HG03280 (cell line): ENCODE measurements around the gene SLC23A2.
"Not testable (repeated sequence)": the region's sequence is repeated elsewhere in the genome, so short reads cannot be mapped to it uniquely, and the experiment has no call there.

Source experiments
- ATAC-seq: cut with Tn5 transposase; IDR thresholded peaks from one replicate; pipeline ENCODE4 v1.9.1; 2021; ENCODE audit warnings: mild to moderate bottlenecking, moderate library complexity; ENCODE audit not compliant: unreplicated experiment

SLC23A2 gene

DNA sequence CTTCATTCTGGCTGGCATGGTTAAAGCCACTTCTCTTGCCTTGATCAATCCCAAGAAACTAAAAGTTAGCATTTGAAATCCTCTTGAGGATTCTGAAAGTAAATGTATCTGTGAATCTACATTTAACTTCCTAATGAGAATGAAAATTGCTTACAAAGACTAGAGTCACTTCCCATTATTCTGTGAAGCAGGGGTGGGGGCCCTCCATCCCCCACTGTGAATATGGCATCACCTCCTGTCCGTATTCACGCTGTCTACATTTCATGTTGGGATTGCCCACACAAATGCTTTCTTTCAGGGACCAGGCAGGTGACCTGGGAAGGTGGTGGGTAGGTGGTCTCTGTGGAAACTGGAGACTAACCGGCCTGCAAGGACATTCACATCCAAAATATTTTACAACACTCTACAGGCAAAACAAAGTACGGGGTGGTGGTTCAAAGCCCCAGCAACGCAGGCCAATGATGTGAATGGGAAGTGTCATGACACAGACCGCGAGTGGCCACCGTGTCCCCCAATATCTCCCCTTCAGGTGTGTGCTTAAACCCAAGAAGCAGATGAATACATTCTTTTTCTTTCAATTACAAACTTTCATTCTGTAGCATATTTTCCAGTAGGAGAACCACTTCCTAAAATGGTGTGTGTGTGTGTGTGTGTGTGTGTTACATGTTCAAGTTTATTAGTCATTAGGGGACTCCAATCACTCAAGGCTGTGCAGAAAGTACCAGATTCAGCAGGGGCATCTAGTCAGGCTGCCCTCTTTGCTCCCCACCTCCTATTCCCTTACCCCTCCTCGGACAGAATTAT, 147.4 kb downstream of the SLC23A2 start:
- no peak for ATAC-seq

DNA sequence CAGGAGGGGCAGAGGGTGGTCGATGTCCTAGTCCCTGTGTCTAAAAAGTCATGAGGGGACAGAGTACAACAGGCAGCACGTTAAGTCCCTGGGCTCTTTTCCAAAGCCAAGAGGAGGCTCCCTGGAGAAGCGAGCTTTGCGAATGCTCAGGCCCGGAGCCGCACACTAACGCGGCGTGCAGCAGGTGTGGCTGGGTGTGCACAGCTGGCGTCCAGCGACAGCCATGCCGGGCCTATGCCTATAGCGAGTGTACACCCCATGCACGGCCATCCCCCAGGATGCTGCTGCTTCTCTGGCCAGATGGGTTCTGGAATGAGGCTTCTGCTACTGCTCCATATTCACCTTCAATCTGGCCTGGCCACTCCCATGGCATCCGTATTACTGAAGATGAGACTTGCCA, 148.3 kb downstream of the SLC23A2 start:
- no peak for ATAC-seq

DNA sequence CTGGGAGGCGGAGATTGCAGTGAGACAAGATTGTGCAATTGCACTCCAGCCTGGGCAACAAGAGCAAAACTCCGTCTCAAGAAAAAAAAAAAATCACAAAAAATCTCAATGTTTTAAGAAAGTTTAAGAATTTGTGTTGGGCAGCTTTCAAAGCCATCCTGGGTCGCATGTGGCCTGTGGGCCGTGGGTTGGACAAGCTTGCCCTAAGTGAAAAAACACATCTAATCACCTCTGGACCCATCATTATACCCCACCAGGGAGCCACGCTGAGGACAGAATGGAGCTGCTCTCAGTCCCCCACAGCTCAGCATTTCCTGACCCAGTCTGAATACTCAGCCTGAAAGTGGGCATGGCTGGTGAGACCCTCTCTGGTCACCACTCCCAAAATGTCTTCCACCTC, 150.3 kb downstream of the SLC23A2 start:
- no peak for ATAC-seq

DNA sequence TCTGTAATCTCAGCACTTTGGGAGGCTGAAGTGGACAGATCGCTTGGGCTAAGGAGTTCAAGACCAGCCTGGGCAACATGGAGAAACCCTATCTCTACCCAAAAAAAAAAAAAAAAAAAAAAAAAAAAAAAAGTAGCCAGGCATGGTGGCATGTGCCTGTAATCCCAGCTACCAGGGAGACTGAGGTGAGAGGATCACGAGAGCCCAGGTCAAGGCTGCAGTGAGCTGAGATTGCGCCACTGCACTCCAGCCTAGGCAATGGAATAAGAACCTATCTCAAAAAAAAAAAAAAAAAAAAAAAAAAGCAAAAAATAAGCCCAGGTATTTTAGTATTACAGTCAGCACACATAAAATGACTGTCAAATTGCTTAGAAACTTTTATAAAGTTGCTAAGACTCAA, 152.5 kb downstream of the SLC23A2 start:
- not testable (repeated sequence) for ATAC-seq

DNA sequence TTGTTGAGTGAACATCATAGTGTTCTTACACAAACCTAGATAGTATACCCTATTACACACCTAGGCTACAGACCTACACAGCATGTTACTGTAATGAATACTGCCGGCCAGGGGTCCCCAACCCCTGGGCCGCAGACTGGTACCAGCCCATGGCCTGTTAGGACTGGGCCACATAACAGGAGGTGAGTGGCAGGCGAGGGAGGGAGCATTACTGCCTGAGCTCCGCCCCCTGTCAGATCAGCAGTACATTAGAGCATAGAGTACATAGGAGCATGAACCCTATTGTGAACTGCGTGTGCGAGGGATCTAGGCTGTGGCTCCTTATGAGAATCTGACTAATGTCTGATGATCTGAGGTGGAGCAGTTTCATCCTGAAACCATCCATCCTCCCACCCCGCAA, 153.3 kb downstream of the SLC23A2 start:
- no peak for ATAC-seq

DNA sequence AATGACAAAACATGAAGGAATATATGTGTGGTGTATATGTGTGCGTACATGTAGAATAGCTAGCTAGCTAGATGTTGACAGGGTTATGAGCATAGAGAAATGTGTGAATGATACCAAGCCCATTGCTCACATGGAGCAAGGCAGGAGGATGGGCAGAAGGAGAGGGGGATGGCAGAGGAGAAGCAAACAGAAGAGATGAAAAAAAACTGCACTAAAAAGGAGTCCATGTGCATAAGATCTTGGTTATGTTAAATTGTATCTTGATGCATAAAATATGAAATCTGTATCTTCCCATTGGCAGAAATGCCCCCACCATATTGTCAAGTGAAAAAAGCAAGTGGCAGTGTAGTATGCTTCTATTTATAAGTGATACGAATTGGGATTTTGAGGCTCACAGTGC, 154.5 kb downstream of the SLC23A2 start:
- no peak for ATAC-seq

DNA sequence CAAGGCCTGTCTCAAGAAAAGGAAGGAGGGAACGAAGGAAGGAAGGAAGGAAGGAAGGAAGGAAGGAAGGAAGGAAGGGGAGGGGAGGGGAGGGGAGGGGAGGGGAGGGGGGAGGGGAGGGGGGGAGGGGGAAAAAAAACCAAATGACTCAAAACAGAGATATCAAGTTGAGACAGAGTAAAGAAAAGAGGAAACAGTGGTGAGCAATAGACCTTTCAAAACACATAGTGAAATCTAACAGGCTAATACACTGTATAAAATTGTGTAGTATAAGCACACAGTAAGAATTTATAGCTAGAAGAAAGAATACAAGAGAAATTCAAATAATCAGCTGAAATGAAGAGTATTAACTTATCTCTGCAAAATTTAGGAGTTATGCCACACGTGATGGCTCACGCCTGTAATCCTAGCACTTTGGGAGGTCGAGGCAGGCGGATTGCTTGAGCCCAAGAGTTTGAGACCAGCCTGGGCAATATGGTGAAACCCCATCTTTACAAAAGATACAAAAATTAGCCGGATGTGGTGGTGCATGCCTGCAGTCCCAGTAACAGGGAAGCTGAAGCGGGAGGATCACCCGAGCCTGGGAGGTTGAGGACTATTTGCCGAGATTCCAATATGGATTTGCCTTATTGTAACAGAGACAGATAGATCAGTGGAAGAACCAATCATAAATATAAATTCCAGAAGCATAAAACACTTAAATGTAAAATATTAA, 156.4 kb downstream of the SLC23A2 start:
- no peak for ATAC-seq

DNA sequence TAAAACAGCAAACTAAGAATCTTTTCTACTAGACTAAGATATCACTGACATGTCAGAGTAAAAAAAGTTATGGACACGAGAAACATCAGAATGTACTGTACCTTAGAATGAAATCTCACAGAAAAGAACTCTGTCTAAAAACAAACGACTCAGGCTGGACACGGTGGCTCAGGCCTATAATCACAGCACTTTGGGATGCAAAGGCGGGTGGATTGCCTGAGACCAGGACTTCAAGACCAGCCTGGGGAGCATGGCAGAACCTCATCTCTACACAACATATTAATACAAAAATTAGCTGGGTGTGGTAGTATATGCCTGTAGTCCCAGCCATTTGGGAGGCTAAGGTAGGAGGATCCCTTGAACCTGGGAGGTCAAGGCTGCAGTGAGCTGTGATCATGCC, 157.0 kb downstream of the SLC23A2 start:
- no peak for ATAC-seq

DNA sequence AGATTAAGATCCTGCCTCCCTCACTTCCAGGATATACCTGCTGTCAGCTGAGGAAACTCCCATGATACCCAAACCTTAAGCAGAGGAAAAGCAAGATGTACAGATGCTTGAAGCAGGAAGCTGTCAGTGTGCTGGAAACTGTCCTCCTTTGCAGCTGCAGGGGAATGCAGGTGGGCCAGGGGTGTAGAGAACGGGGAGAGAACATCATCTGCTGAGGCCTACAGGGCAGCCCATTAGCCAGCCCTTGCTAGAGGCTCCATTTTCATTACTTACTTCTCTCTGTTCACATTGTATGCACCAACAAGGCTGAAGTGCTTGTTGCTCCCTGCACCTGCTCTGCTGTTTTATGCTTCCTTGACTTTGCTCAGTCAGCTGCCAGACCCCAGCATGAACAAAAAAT, 160.5 kb downstream of the SLC23A2 start:
- ATAC-seq, result no peak

DNA sequence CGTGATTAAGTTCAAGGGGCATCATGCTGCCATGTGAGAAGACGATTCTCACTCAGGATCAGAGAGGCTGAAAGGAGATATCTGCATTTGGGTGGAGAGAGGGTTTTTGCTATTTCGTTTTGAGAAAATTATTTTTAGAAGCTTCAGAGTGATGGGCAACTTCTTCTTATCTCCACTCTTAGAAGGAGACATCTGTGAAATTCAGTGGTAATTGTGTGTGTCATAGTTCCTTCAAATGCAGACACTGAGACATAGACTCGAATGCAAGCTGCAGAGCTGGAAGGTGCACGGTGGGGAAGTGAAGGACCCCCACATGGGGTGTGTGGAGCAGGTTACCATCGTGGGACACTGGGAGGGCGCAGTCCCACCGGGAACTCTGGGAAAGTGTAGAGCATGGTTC, 162.8 kb downstream of the SLC23A2 start:
- no peak for ATAC-seq

DNA sequence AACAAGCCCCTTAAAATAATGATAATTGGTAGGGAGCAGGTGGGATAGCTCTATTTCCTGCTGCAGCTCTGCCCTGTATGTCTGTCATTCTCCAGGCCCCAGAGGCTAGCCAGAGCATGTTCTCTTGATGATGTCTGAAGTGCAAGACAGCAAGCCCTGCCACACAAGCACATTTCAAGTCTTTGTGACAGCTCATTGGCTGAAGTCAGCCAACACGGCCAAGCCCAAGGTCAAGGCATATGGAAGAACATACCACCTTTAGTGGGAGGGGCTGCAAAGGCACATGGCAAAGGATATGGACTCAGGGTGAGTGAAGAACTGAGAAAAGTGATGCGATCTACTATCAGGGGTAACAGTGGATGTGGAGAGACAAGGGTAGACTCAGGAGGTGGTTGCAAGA, 163.6 kb downstream of the SLC23A2 start:
- ATAC-seq, result no peak

DNA sequence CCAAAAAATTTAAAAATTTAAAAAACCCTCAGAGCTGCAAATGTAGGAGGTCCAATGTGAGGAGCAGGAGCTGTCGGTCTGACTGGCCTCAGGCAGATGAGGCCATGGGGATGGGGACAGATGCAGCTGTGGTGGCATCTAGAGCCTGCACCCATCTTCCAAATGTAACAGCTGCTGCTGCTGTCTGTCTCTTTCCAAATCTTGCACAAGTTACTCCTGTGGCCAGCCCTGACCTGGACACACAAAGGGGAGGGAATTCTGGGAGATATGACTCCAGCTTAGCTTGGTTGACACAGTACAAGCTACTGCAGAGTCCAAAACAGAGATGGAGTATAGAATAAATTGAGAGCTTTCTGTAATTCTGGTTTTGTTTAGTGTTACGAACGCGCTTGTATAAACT, 164.4 kb downstream of the SLC23A2 start:
- ATAC-seq, result no peak

DNA sequence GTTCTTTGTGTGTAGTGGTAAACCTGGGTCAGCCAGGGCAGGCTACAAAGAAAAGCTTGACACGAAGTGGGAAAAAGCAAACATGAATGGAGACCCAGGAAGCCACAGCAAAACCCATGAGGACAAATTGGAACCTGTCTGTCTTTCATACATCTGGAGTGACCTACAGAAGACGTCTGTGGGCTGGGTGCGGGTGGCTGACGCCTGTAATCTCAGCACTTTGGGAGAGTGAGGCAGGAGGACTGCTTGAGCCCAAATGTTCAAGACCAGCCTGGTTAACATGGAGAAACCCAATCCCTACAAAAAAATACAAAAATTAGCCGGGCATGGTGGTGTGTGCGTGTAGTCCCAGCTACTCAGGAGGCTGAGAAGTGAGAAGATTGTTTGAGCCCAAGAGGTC, 164.8 kb downstream of the SLC23A2 start:
- no peak for ATAC-seq

DNA sequence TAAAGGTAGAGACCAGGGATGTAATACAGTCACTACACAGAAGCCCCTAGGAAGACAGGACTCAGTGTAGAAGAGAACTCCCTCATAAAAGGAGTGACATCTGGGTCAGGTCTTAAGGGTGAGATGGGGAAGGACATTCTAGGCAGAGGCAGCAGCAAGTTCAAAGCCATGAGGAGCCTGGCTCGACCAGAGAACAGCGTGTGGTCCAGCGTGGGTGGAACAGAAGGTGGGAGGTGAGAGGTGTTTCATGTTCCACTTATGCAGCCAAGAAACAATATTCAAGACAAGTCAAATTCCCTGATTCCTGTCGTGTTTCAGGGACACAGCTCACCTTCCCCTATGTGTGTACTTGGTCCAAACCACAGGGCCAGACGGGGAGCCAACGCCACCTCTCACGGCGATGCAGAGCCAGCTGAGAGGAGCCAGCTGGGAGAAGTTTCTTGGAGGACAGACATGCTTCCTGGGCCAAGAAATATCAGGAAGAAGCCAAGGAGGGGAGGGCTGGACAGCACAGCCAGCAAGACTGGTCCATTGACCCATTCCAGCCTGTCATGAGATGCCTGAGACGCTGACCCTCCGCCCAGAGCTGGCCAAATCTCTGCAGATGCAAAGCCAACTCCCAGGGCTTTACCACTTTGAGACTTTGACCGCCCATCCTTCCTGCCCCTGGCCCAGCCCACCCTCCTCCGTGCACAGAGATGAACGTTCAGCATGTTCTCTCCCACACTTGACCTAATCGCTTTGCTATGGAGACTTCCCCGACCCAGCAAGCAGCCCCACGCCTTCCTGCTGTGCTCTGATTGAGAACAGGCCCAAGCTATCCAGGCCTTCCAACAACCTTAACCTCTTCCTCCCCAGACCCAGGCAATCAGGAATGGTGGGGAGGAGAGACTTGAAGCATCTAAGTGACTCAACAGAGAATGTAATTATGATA, 165.8 kb downstream of the SLC23A2 start:
- ATAC-seq, result no peak

DNA sequence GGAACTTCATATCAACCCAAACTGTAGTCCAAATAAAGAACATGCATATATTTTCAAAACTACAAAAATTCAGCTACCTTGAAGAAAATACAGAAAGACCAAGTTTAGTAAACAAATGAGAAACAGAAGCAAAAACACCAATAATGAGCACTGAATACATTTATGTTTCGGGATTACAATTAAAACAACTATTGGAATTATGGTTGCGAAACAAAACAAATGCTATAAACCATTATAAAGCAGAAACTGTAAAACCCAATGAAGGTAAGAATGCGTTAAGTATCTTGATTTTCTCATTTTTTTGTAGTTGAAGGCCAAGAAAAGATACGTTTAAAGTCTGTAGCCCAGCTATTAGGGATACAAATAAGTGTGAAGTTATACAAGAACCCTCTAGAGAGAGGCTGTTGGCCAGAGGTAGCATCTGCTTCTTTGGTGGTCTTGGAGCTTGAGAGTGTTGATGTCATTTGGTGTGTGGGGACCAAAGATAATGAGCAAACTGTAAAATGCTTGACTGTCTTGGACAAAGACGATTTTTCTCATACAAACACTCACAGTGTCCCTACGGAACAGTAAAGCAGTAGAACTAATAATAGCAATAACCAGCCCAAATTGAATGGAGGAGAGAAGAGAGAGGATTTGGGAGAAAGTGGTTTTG, 168.1 kb downstream of the SLC23A2 start:
- ATAC-seq, result no peak

DNA sequence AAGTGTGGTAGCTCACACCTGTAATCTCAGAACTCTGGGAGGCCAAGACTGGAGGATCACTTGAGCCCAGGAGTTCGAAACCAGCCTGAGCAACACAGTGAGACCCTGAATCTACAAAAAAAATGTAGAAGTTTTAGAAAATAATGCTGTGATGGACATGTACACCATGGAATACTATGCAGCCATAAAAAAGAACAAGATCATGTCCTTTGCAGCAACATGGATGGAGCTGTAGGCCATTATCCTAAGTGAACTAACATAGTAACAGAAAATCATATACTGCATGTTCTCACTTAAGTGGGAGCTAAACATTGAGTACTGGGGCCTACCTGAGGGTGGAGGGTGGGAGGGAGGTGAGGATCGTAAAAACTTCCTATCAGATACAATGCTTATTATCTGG, 168.8 kb downstream of the SLC23A2 start:
- no peak for ATAC-seq

DNA sequence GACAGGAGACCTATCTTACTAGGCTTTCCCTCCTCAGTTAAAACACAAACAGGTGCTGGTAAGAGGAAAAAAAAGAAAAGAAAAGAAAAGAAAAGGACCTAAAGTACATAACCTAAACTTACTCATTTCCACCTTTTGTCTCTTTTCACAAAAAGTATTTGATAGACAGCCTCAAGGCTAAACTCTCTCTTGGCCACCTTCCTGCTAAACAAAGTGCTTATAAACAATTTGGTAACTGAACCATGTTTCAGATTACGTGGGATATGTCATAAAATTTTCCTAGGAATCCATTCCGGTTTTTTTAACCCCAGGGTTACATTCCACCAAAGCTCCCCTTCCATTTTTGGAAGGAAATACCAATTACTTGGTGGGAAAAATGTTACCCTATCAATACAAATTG, 170.6 kb downstream of the SLC23A2 start:
- ATAC-seq, result no peak

DNA sequence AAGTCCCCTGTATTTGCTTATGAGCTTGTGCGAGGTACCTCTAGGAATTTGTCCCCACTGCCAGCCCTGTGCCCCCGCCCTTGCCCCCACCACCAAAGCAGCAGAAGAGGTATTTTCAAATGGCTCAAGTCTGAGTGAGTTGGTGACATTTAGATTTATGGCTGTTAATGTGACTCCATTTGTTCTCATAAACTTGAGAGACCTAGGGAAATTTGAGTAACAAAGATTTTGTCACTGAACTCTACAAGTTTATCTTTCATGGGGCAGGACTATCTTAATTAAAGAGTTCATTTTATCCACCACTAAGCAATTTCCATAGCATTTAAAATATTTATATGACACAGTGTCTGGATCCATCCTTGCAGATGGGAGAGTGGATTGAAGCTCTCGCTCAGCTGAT, 171.1 kb downstream of the SLC23A2 start:
- ATAC-seq, result no peak

DNA sequence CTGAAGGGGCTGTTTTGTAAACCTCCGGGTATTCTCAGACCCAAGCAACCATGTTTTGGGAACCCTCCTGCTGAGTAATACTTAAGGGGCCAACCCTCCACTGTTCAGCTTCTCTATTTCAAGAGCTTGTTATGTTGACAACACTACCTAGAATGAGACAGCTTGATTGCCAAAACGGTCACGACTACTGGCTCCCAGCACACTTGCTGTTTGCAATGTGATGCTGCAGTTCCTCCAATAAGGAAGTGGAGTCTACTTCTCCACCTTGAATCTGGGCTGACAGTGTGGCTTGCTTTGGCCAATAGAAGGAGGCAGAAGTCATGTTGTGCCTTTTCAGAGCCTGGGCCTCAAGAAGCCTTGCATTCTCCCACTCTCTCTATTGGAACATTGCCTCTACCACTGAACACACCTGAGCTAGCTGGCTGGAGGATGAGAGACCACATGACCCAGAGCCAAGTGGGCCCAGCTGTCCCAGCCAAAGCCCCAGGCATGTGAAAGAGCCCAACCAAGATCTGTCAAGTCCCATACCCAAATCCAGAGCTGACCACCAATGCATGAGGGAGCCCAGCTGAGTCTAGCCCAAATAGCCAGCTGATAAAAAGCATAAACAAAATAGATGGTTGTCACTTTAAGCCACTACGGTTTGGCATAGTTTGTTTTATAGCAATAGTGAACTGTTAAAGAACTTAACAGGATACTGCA, 171.6 kb downstream of the SLC23A2 start:
- no peak for ATAC-seq

DNA sequence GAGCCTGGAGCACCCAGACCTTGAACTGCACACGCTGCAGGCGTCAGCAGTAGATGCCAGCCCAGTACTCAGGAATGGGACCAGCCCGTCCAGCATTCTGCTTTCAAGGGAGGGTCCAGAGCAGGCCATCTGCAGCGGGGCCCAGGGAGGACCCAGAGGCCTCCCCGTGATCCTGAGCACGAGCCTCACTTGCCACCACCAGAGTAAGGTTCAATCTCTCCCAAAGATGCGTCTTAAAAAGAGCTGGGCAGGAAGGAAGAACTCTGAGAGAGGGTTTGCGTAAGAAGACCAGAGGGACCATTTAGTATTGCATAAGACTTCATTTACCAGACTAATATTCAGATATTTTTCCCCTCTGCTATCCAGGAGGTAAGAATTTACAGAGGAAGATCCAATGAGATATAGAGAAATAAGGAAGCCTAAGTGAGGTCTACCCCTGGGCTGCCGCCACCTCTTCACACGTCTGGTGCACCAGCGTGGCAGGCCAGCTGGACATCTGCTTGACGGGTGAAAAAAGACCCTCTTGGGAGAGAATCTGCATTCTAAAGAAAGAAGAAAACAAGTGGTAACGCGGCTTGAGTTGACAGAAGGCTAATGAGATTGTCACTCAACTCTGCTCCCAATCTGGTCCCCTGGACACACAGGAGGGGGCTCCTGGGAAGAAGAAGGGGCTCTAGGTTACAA, 172.3 kb downstream of the SLC23A2 start:
- no peak for ATAC-seq
